GM12874 (cell line): ENCODE data around the gene TMEM167A.

Source experiments
- TF ChIP-seq, protein P1 (sequence below): IDR thresholded peaks from 2 replicates; pipeline ENCODE4 v1.5.1; 2011; ENCODE audit warnings: low read depth, mild to moderate bottlenecking, control low read depth, low read length, moderate library complexity; ENCODE audit not compliant: insufficient read depth

Gene TMEM167A

GRCh38 chr5:83085106-83085505 is 7.9 kb upstream of the TMEM167A start:
- TF ChIP-seq, protein P1, sequence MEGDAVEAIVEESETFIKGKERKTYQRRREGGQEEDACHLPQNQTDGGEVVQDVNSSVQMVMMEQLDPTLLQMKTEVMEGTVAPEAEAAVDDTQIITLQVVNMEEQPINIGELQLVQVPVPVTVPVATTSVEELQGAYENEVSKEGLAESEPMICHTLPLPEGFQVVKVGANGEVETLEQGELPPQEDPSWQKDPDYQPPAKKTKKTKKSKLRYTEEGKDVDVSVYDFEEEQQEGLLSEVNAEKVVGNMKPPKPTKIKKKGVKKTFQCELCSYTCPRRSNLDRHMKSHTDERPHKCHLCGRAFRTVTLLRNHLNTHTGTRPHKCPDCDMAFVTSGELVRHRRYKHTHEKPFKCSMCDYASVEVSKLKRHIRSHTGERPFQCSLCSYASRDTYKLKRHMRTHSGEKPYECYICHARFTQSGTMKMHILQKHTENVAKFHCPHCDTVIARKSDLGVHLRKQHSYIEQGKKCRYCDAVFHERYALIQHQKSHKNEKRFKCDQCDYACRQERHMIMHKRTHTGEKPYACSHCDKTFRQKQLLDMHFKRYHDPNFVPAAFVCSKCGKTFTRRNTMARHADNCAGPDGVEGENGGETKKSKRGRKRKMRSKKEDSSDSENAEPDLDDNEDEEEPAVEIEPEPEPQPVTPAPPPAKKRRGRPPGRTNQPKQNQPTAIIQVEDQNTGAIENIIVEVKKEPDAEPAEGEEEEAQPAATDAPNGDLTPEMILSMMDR, result no peak

DNA sequence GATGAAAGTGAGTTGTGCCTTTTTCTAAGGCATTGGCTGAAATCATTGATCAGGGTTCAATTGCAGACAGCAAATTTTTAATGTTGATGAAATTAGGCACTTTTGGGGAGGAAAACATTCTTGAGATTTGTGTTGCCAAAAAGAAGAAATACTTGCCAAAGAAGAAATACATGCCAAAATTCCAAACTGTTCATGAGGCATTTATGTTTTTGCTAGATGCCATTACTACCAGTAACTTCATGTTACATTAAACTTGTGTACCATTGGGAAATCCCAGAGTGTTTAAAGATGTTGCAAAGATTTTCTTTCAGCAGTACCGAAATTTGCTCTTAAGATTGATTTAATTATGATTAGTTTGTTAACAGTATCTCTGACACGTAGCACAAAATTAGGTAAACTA is 7.1 kb upstream of the TMEM167A start:
- TF ChIP-seq, protein P1, result no peak

- TF ChIP-seq, protein P1, result no peak
These were observed 5.6 kb upstream of the TMEM167A start for GRCh38 chr5:83082750-83083149.

DNA sequence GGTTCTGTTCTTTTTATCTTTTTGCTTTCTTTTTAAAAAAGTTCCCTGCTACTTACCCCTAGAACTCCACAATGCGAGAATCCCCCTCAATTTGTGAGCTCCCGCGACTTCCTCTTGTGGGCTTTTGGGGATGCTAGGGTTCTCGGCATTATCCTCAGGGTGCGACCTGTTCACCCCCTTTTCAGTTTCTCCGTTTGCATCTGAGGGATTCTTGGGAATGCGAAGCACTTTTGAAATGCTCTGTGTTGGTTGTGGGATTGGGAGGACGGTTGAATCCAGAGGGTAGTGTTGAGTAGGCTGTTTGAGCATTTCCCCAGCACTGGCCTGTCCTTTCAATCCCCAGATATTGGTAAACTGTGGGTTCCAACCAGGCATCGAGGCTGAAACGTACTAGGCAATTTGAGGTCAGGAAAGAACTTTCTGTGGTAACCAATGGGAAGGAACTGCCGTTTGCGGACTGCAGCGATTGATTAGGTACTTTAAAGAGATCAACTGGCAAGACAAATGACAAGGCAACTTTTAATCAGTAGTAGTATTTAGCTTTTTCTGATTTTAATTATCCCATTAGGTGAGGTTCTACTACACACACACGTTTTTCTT is 568 bp upstream of the TMEM167A start:
- TF ChIP-seq, protein P1, result no peak

DNA sequence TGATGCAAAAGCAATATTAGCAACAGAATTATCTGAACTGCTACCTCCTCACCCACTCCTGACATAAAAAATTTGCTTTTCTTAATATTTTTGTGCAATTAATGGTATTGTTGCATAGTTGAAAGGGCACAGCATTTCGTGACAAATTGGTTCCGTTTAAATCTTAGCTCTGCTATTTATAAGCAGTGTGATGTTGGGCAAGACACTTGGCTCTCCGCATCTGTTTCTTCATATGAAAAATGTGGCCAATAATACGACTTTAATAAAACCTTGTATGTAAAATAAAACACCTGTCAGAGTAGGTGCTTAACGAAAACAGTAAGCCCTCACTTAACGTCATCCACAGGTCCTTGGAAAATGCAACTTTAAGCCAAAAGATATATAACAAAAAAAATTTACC is 4.2 kb downstream of the TMEM167A start:
- TF ChIP-seq, protein P1, result no peak

DNA sequence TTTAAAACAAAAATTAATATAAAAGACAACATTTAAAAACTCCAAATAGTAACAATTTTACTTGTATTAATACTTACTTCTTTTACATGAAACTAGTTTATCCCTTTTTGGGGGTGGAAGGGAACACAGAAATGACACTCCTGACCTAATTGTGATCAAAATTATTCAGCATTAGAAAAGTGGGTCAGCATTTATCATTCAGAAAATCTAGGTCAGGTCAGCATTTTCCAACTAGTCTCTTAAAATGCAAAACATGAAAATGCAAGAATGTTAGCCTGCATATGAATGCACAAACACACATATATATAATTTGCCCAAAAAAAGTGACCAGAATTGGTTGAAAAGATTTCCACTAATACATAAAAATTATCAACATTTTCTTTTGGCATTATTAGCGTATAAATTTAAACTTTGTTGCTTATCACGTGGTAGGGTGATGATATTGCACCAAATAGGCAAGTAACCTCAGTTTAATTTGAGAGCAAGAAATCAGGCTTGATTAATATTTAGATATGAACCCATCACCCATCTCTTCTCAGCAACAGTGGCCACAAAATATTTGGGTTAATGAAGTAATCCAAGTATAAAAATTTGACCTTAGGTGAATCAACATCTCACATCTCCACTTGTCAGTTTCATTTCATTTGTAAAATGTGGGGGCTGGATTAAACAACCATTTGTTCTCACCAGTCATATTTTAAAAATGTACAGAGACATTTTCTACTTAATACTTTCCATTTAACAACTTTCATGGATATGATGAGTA is 5.7 kb downstream of the TMEM167A start:
- TF ChIP-seq, protein P1, result no peak

DNA sequence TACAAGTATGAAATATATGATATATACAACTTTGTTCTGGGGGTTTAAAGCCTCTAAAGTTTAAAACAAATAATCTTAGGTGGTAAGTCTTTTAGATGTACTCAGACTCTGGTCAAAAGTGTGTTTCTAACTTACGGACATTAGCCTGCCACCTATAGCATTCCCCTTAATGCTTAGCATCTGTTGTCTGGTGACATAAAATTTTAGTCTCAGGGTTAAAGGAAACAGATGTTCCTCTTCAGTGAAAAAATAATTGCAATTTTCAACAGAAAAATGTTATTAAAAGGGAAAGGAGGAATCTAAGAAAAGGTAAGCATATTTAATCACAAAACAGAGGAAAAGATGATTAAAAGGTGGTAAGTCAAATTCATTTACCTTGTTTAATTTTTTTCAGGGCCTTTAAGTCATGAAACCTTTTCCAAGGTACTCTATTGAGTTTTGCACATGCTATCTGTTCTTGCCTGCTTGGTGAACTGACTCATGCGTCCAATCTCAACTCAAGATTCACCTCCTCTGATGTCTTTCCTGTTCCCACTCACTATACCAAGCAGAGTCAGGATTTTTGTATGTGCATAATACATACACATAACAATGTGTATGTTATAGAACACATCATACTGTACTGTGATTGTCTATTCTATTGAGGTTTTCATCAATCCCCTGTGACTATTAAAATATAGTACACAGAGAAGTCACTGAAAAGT is 7.9 kb downstream of the TMEM167A start:
- TF ChIP-seq, protein P1, result no peak
